ENCODE results near the gene GRIK2. TPM values are rescaled to one million over a fixed set of nuclear protein-coding genes. Genes with fewer than 3 reads are reported as not detected.
A peak's percentile ranks its signal among the peaks of the same experiment; 100 is the strongest.
"Not testable (repeated sequence)": the region's sequence is repeated elsewhere in the genome, so short reads cannot be mapped to it uniquely, and the experiment has no call there.

Gene GRIK2
- 1 to 10 TPM in 1 of 2 donors, under 1 TPM in 1; 0.92 to 2.0 TPM for total RNA-seq

DNA sequence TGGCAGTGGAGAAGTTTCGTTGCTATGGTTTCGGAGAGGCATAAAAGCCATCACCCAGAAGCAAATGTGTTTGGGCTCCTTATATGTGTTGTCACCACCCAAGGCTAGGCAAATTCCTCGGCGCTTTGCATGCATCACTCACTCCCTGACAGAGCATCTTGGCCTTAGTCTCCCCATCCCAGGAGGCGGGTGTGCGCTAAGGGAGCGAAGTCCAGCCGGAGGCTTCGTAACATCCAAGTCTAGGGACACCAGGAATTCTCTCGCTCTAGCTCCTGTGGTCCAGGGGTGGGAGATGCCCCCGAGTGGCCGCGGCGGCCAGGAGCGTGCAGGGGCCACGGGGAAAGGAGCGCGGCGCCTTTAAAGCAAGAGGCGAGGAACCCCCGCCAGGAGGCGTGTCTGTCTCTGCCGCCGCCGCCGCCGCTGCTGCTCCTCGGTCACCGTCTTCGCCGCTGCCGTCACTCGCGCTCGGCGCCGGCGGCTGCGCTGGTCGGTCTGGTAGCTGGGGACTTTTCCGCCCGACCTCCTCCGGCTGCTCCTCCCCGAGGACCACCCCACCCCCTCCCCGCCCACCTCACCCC is at the start of gene GRIK2:
GRIK2 (plus strand) TSS at position 458 of the 578 bp plus-strand sequence.
- H3K36me3 ChIP-seq = no peaks in the 10 kb centered on the region
- peak within 1 kb of the TSS; percentile 51 for H3K4me3 ChIP-seq
- no peak for TF ChIP-seq CTCF (IDR thresholded peaks at IDR 0.05)
- no peaks in the 10 kb centered on the region for H3K9me3 ChIP-seq
- peaks cover 0 to 15% of the 10 kb centered on the region in 2 donors for H3K4me1 ChIP-seq (ENCODE audit: control insufficient read depth in 1 of 2, low read depth in 2 of 2)
- H3K27me3 ChIP-seq (replicated peaks; ENCODE audit: insufficient read depth) = peaks cover 6% of the 10 kb centered on the region
- DNase-seq (ENCODE audit: low spot score) (no peak), ATAC-seq (ENCODE audit: insufficient number of reproducible peaks, low FRiP score, low read depth) (no peak)
- H3K27ac ChIP-seq = no peak within 1 kb of the TSS

DNA sequence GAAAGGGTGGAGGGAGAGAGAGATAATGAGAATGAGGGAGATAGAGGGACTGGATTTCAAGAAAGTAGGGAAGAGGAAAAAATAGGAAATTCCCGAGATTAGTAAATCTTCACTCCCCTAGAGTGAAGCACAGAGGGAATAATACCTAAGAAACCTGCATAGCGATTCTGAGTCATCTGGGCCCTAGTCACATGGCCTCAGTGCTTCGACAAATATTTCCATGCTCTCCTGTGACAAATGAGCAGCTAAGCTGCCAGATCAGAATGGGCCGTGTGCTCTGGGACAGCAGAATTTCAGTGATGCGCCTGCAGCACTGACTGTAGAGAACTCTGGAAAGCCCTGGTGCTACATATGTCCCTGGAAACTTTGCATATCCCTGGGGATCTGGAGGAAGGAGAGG is 48.6 kb upstream of the GRIK2 start:
- no peaks in the 10 kb centered on the region for H3K27me3 ChIP-seq (replicated peaks; ENCODE audit: insufficient read depth)
- no peak for TF ChIP-seq CTCF (IDR thresholded peaks at IDR 0.05)
- no peaks in the 10 kb centered on the region for H3K36me3 ChIP-seq
- H3K4me1 ChIP-seq (ENCODE audit: control insufficient read depth in 1 of 2, low read depth in 2 of 2) = no peaks in the 10 kb centered on the region
- DNase-seq (ENCODE audit: low spot score) (no peak), ATAC-seq (ENCODE audit: insufficient number of reproducible peaks, low FRiP score, low read depth) (no peak)
- no peaks in the 10 kb centered on the region for H3K9me3 ChIP-seq
- H3K27ac ChIP-seq = no peak overlapping the region
- H3K4me3 ChIP-seq = no peak overlapping the region

DNA sequence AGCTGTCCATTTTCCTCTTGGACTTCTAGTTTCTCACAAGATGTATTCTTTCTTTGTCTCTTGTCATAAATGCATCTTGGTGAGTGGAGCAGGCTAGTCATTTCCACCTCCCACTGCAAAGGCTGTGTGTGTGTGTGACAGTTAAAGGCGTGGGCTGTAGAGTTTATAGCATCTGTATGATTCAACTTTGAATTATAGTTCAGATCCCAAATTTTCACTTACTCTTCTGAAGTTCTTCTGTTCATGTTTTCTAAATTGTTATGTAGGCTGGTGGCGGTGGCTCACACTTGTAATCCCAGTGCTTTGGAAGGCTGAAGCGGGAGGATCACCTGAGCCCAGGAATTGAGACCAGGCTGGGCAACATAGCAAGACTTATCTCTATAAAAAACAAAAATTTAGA is 44.7 kb upstream of the GRIK2 start:
- TF ChIP-seq CTCF (IDR thresholded peaks at IDR 0.05) = no peak
- no peak for ATAC-seq (ENCODE audit: insufficient number of reproducible peaks, low FRiP score, low read depth)
- no peaks in the 10 kb centered on the region for H3K4me1 ChIP-seq (ENCODE audit: control insufficient read depth in 1 of 2, low read depth in 2 of 2)
- DNase-seq (ENCODE audit: low spot score) = no peak
- H3K36me3 ChIP-seq = no peaks in the 10 kb centered on the region
- no peaks in the 10 kb centered on the region for H3K27me3 ChIP-seq (replicated peaks; ENCODE audit: insufficient read depth)
- H3K9me3 ChIP-seq = no peaks in the 10 kb centered on the region
- no peak overlapping the region for H3K27ac ChIP-seq
- H3K4me3 ChIP-seq = no peak overlapping the region

DNA sequence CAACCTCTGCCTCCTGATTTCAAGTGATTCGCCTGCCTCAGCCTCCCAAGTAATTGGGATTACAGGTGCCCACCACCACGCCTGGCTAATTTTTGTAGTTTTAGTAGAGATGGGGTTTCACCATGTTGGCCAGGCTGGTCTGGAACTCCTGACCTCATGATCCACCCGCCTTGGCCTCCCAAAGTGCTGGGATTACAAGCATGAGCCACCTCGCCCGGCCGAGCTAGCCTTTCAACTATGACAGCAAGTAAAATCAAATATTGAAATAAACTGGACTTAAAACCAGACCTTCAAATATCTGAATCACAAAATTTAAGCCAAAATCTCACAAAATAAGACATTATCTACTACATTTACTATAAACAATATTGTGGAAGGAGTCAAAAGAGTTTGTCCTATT is 42.9 kb upstream of the GRIK2 start:
- H3K27me3 ChIP-seq (replicated peaks; ENCODE audit: insufficient read depth); H3K4me1 ChIP-seq (ENCODE audit: control insufficient read depth in 1 of 2, low read depth in 2 of 2); H3K4me3 ChIP-seq; H3K9me3 ChIP-seq; H3K36me3 ChIP-seq; ATAC-seq (ENCODE audit: insufficient number of reproducible peaks, low FRiP score, low read depth); DNase-seq (ENCODE audit: low spot score); H3K27ac ChIP-seq: not testable (repeated sequence)

DNA sequence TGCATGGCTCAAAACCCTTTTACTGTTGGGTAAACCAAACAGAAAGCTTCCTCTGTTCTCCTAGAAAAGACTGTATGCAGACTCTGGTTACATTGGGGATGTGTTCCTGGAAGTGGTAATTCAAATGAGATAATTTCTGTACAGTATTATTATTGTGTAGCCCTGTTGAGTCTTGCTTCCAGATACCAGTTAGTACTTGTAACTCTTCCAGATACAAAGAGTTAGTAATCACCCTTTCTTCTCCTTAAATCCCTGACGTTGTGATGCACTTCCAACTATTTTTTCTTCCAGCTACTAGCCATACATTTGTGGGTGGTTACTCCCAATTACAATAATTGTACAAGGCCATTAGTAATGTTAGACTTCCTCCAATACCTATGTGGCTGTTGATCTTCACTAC is 42.3 kb upstream of the GRIK2 start:
- TF ChIP-seq CTCF (IDR thresholded peaks at IDR 0.05) = no peak
- DNase-seq (ENCODE audit: low spot score) (no peak), ATAC-seq (ENCODE audit: insufficient number of reproducible peaks, low FRiP score, low read depth) (no peak)
- Histone ChIP-seq H3K4me3 (no peak overlapping the region), H3K27ac (no peak overlapping the region), H3K4me1 (ENCODE audit: control insufficient read depth in 1 of 2, low read depth in 2 of 2) (no peaks in the 10 kb centered on the region), H3K9me3 (no peaks in the 10 kb centered on the region), H3K27me3 (replicated peaks; ENCODE audit: insufficient read depth) (no peaks in the 10 kb centered on the region), H3K36me3 (no peaks in the 10 kb centered on the region)

- Histone ChIP-seq H3K9me3 (no peaks in the 10 kb centered on the region), H3K36me3 (no peaks in the 10 kb centered on the region), H3K27me3 (replicated peaks; ENCODE audit: insufficient read depth) (no peaks in the 10 kb centered on the region), H3K4me3 (no peak overlapping the region), H3K27ac (no peak overlapping the region), H3K4me1 (ENCODE audit: control insufficient read depth in 1 of 2, low read depth in 2 of 2) (no peaks in the 10 kb centered on the region)
- DNase-seq (ENCODE audit: low spot score) = no peak
- no peak for ATAC-seq (ENCODE audit: insufficient number of reproducible peaks, low FRiP score, low read depth)
- TF ChIP-seq CTCF (IDR thresholded peaks at IDR 0.05) = no peak
Observed at GRCh38 chr6:101352316-101352715, 41.2 kb upstream of the GRIK2 start.
